ENCODE measurements around the gene DAB2IP. TPM values are rescaled to one million over a fixed set of nuclear protein-coding genes. Genes with fewer than 3 reads are reported as not detected.
"Not testable (repeated sequence)": the region's sequence is repeated elsewhere in the genome, so short reads cannot be mapped to it uniquely, and the experiment has no call there.

DAB2IP gene
- total RNA-seq, 1 experiment from 2014 or later, result 17.0 TPM

- intact Hi-C loops (cut with micrococcal nuclease), result no loop called here
- ChIA-PET CTCF (interaction anchor here (0.5 to 1.6 kb wide), 4 partner anchors 13 to 156 kb away, joined by 3 to 5 read pairs (median 4); no protein-coding TSS in a partner anchor), POLR2A (no interaction called here)
- H3K4me3 Mint-ChIP-seq (ENCODE audit: unreplicated experiment), result no peak overlapping the region
- H3K27me3 Mint-ChIP-seq (ENCODE audit: insufficient read depth, unreplicated experiment), result peaks cover 32% of the 10 kb centered on the region
- H3K4me1 Mint-ChIP-seq (ENCODE audit: insufficient read depth, unreplicated experiment), result peaks cover 15% of the 10 kb centered on the region
- TF ChIP-seq CTCF (IDR thresholded peaks at IDR 0.05; ENCODE audit: unreplicated experiment), result no peak
- H3K27ac Mint-ChIP-seq (ENCODE audit: low read depth, unreplicated experiment), result no peak overlapping the region
- DNase-seq (ENCODE audit: unreplicated experiment), result no peak
- no TSS peak for BruUV-seq (replicated peaks)
- H3K9me3 Mint-ChIP-seq (ENCODE audit: unreplicated experiment), result no peaks in the 10 kb centered on the region
- H3K36me3 Mint-ChIP-seq (ENCODE audit: insufficient read depth, unreplicated experiment), result no peaks in the 10 kb centered on the region
These were observed 10.8 kb upstream of the DAB2IP start for GRCh38 chr9:121640491-121641223.

- CTCF ChIA-PET, result interaction anchor here (1.2 to 1.6 kb wide), 2 partner anchors 12 to 79 kb away, joined by 3 to 4 read pairs; no protein-coding TSS in a partner anchor
- H3K27me3 Mint-ChIP-seq (ENCODE audit: insufficient read depth, unreplicated experiment), result peaks cover 32% of the 10 kb centered on the region
- no peaks in the 10 kb centered on the region for H3K9me3 Mint-ChIP-seq (ENCODE audit: unreplicated experiment)
- POLR2A ChIA-PET, result interaction anchor here (0.6 kb wide), 1 partner anchor 62 kb away, joined by 3 read pairs; no protein-coding TSS in a partner anchor
- intact Hi-C loops (cut with micrococcal nuclease), result no loop called here
- H3K4me3 Mint-ChIP-seq (ENCODE audit: unreplicated experiment), result no peak overlapping the region
- H3K36me3 Mint-ChIP-seq (ENCODE audit: insufficient read depth, unreplicated experiment), result no peaks in the 10 kb centered on the region
- no peak overlapping the region for H3K27ac Mint-ChIP-seq (ENCODE audit: low read depth, unreplicated experiment)
- no peak for TF ChIP-seq CTCF (IDR thresholded peaks at IDR 0.05; ENCODE audit: unreplicated experiment)
- no peak for DNase-seq (ENCODE audit: unreplicated experiment)
- no TSS peak for BruUV-seq (replicated peaks)
- H3K4me1 Mint-ChIP-seq (ENCODE audit: insufficient read depth, unreplicated experiment), result peaks cover 15% of the 10 kb centered on the region
These were observed 10.2 kb upstream of the DAB2IP start for GRCh38 chr9:121641224-121641611.

GRCh38 chr9:121642758-121643157, 8.7 kb upstream of the DAB2IP start:
- ChIA-PET CTCF (interaction anchor here (1.1 to 1.2 kb wide), 2 partner anchors 44 to 93 kb away, joined by 3 to 4 read pairs; no protein-coding TSS in a partner anchor), POLR2A (no interaction called here)
- peaks cover 10% of the 10 kb centered on the region for H3K4me1 Mint-ChIP-seq (ENCODE audit: insufficient read depth, unreplicated experiment)
- H3K27me3 Mint-ChIP-seq (ENCODE audit: insufficient read depth, unreplicated experiment), result peaks cover 32% of the 10 kb centered on the region
- H3K27ac Mint-ChIP-seq (ENCODE audit: low read depth, unreplicated experiment), result no peak overlapping the region
- no peaks in the 10 kb centered on the region for H3K36me3 Mint-ChIP-seq (ENCODE audit: insufficient read depth, unreplicated experiment)
- TF ChIP-seq CTCF (IDR thresholded peaks at IDR 0.05; ENCODE audit: unreplicated experiment), result no peak
- intact Hi-C loops (cut with micrococcal nuclease), result no loop called here
- no TSS peak for BruUV-seq (replicated peaks)
- no peaks in the 10 kb centered on the region for H3K9me3 Mint-ChIP-seq (ENCODE audit: unreplicated experiment)
- no peak for DNase-seq (ENCODE audit: unreplicated experiment)
- H3K4me3 Mint-ChIP-seq (ENCODE audit: unreplicated experiment), result no peak overlapping the region

- intact Hi-C loops (cut with micrococcal nuclease), result no loop called here
- no TSS peak for BruUV-seq (replicated peaks)
- Mint-ChIP-seq H3K27ac (ENCODE audit: low read depth, unreplicated experiment) (no peak overlapping the region), H3K36me3 (ENCODE audit: insufficient read depth, unreplicated experiment) (no peaks in the 10 kb centered on the region), H3K4me3 (ENCODE audit: unreplicated experiment) (no peak overlapping the region), H3K9me3 (ENCODE audit: unreplicated experiment) (no peaks in the 10 kb centered on the region), H3K4me1 (ENCODE audit: insufficient read depth, unreplicated experiment) (peaks cover 3% of the 10 kb centered on the region), H3K27me3 (ENCODE audit: insufficient read depth, unreplicated experiment) (peaks cover 32% of the 10 kb centered on the region)
- no peak for TF ChIP-seq CTCF (IDR thresholded peaks at IDR 0.05; ENCODE audit: unreplicated experiment)
- ChIA-PET POLR2A (no interaction called here), CTCF (interaction anchor here (0.6 to 1.2 kb wide), 4 partner anchors 44 to 1754 kb away, joined by 3 to 4 read pairs (median 4); no protein-coding TSS in a partner anchor)
- no peak for DNase-seq (ENCODE audit: unreplicated experiment)
These were observed 8.0 kb upstream of the DAB2IP start for GRCh38 chr9:121643473-121643872.

GRCh38 chr9:121644040-121644439, 7.4 kb upstream of the DAB2IP start:
- CTCF ChIA-PET, result interaction anchor here (0.6 to 1.2 kb wide), 3 partner anchors 43 to 1754 kb away, joined by 3 to 4 read pairs (median 3); no protein-coding TSS in a partner anchor
- BruUV-seq (replicated peaks); POLR2A ChIA-PET; H3K9me3 Mint-ChIP-seq (ENCODE audit: unreplicated experiment); H3K4me3 Mint-ChIP-seq (ENCODE audit: unreplicated experiment); H3K27ac Mint-ChIP-seq (ENCODE audit: low read depth, unreplicated experiment); DNase-seq (ENCODE audit: unreplicated experiment); H3K4me1 Mint-ChIP-seq (ENCODE audit: insufficient read depth, unreplicated experiment); H3K36me3 Mint-ChIP-seq (ENCODE audit: insufficient read depth, unreplicated experiment); intact Hi-C loops (cut with micrococcal nuclease): not testable (repeated sequence)
- H3K27me3 Mint-ChIP-seq (ENCODE audit: insufficient read depth, unreplicated experiment), result peaks cover 32% of the 10 kb centered on the region
